ENCODE results near the gene EEF1AKMT2. TPM values are rescaled to one million over a fixed set of nuclear protein-coding genes. Genes with fewer than 3 reads are reported as not detected.

EEF1AKMT2 gene
- total and polyA plus RNA-seq, 9 of the 15 experiments (the other 6 are each of a cell fraction or from before 2014, with no cell fraction given): 9.3 to 34.3 (median 23.7) TPM

GRCh38 chr10:124721330-124722045, 70.2 kb downstream of the EEF1AKMT2 start:
- H4K20me1 ChIP-seq (replicated peaks; ENCODE audit: control insufficient read depth, insufficient read depth, low read length): 0 out of 2 replicates have a peak, but pooled peaks cover 13% of the 10 kb centered on the region
- H3K9me1 ChIP-seq (ENCODE audit: control insufficient read depth, insufficient read depth, low read length): no peaks in the 10 kb centered on the region
- DNase-seq (ENCODE audit: extremely low read depth in 1 of 4, low spot score in 3 of 4) (no peak), FAIRE-seq (peak; percentile 49), ATAC-seq (no peak)
- no peaks in the 10 kb centered on the region for H3K9me3 ChIP-seq (replicated peaks; ENCODE audit: control insufficient read depth, insufficient read depth, low read depth, low read length)
- intact Hi-C loops (cut with micrococcal nuclease) (no loop called here), in situ Hi-C loops (cut with MboI) (no loop called here)
- WGBS (ENCODE audit: insufficient coverage, low coverage, missing lambda C conversion rate): 79% methylated on average over 14 of the region's 16 CpGs
- CTCF ChIA-PET (ENCODE audit: low intra/inter-chr PET ratio): no interaction called here
- H2AFZ ChIP-seq (ENCODE audit: low read depth, low read length): no peak overlapping the region
- no TSS peak for BruUV-seq (replicated peaks)
- no peak overlapping the region for H3K9ac ChIP-seq (ENCODE audit: insufficient read depth in 1 of 2, low read depth in 2 of 2, low read length in 2 of 2)
- H3K36me3 ChIP-seq (ENCODE audit: control insufficient read depth, insufficient read depth, low read length): peaks cover 32% of the 10 kb centered on the region; the same call in 2 of the 3 replicates
- peaks cover 36 to 43% of the 10 kb centered on the region in 2 experiments for H3K4me1 ChIP-seq (replicated peaks in 1 of 2; ENCODE audit: control insufficient read depth in 2 of 2, insufficient read depth in 2 of 2, low read length in 2 of 2)
- H3K4me2 ChIP-seq (ENCODE audit: insufficient read depth, low read length): no peak overlapping the region
- no peaks in the 10 kb centered on the region for H3K27me3 ChIP-seq (ENCODE audit: control insufficient read depth in 2 of 2, insufficient read depth in 2 of 2, low read length in 2 of 2)
- TF ChIP-seq ZBTB9 (CRISPR knock-in tag; IDR thresholded peaks at IDR 0.05) (no peak), ESRRB (CRISPR knock-in tag; IDR thresholded peaks at IDR 0.05; ENCODE audit: borderline replicate concordance) (no peak), SIRT6 (IDR thresholded peaks at IDR 0.05; ENCODE audit: low read depth, low read length) (no peak), CREBBP (IDR thresholded peaks at IDR 0.05; ENCODE audit: low read depth, low read length) (no peak), ZBTB49 (CRISPR knock-in tag; IDR thresholded peaks at IDR 0.05; ENCODE audit: borderline replicate concordance) (no peak)
- H3K27ac ChIP-seq (ENCODE audit: extremely low read depth, low read depth, low read length): no peak overlapping the region
- H3K79me2 ChIP-seq (ENCODE audit: control insufficient read depth, insufficient read depth, low read length): peaks cover 36% of the 10 kb centered on the region
- POLR2A ChIA-PET: no interaction called here
- H3K4me3 ChIP-seq: no peak overlapping the region
